HG03469 (cell line): ENCODE data around the gene PAPPA.

Experiments
- ATAC-seq: cut with Tn5 transposase; IDR thresholded peaks from one replicate; pipeline ENCODE4 v1.9.1; 2021; ENCODE audit warnings: mild to moderate bottlenecking, moderate library complexity, moderate number of reproducible peaks; ENCODE audit not compliant: unreplicated experiment

PAPPA gene

GRCh38 chr9:116213693-116214047 lies 60.1 kb downstream of the PAPPA start:
- no peak for ATAC-seq

- ATAC-seq = no peak
Measured at GRCh38 chr9:116218399-116218798, 64.8 kb downstream of the PAPPA start.

GRCh38 chr9:116219686-116220085 lies 66.1 kb downstream of the PAPPA start:
- no peak for ATAC-seq

- ATAC-seq = no peak
Measured at GRCh38 chr9:116223926-116224325, 70.3 kb downstream of the PAPPA start.

- ATAC-seq = no peak
Measured at GRCh38 chr9:116230051-116230632, 76.6 kb downstream of the PAPPA start.

- ATAC-seq = no peak
Measured at GRCh38 chr9:116232424-116233159, 79.0 kb downstream of the PAPPA start.

GRCh38 chr9:116233160-116233530 lies 79.6 kb downstream of the PAPPA start:
- ATAC-seq = no peak

- ATAC-seq = no peak
Measured at GRCh38 chr9:116234081-116234480, 80.5 kb downstream of the PAPPA start.

GRCh38 chr9:116236979-116237378 lies 83.4 kb downstream of the PAPPA start:
- ATAC-seq = no peak

- no peak for ATAC-seq
Measured at GRCh38 chr9:116237456-116237855, 83.9 kb downstream of the PAPPA start.

- no peak for ATAC-seq
Measured at GRCh38 chr9:116238225-116238624, 84.6 kb downstream of the PAPPA start.

GRCh38 chr9:116238776-116239340 lies 85.3 kb downstream of the PAPPA start:
- ATAC-seq = no peak

GRCh38 chr9:116243708-116244107 lies 90.1 kb downstream of the PAPPA start:
- ATAC-seq = no peak

- ATAC-seq = no peak
Measured at GRCh38 chr9:116247284-116247683, 93.7 kb downstream of the PAPPA start.

GRCh38 chr9:116247791-116248374 lies 94.3 kb downstream of the PAPPA start:
- ATAC-seq = no peak

GRCh38 chr9:116250891-116251290 lies 97.3 kb downstream of the PAPPA start:
- no peak for ATAC-seq

GRCh38 chr9:116251366-116251765 lies 97.8 kb downstream of the PAPPA start:
- ATAC-seq = no peak

- no peak for ATAC-seq
Measured at GRCh38 chr9:116260531-116260930, 106.9 kb downstream of the PAPPA start.

GRCh38 chr9:116262448-116262847 lies 108.9 kb downstream of the PAPPA start:
- ATAC-seq = no peak

- no peak for ATAC-seq
Measured at GRCh38 chr9:116264361-116264760, 110.8 kb downstream of the PAPPA start.

- no peak for ATAC-seq
Measured at GRCh38 chr9:116267021-116267420, 113.4 kb downstream of the PAPPA start.

GRCh38 chr9:116269250-116269649 lies 115.7 kb downstream of the PAPPA start:
- ATAC-seq = no peak
